Measurements from ENCODE around the gene ERF.

- TF ChIP-seq EZH2 (IDR thresholded peaks at IDR 0.05; ENCODE audit: borderline replicate concordance, control insufficient read depth, low read depth, low read length) (no peak), ATF3 (IDR thresholded peaks at IDR 0.05; ENCODE audit: borderline replicate concordance, extremely low read depth, low read depth, low read length) (no peak), MXI1 (IDR thresholded peaks at IDR 0.05; ENCODE audit: low read depth, low read length) (no peak), CTCF (IDR thresholded peaks at IDR 0.05 in 2 of 3, conservative IDR thresholded peaks at IDR 0.05 in 1 of 3; ENCODE audit: control insufficient read depth in 2 of 3, extremely low read depth in 1 of 3, insufficient read depth in 1 of 3, low read depth in 3 of 3, low read length in 3 of 3) (no peak), ASH2L (IDR thresholded peaks at IDR 0.05; ENCODE audit: borderline replicate concordance, low read depth) (no peak), ZNF592 (IDR thresholded peaks at IDR 0.05) (no peak), FOXK2 (IDR thresholded peaks at IDR 0.05) (no peak), KAT2A (conservative IDR thresholded peaks at IDR 0.05; ENCODE audit: control insufficient read depth, low read depth, low read length) (no peak), SP1 (IDR thresholded peaks at IDR 0.05; ENCODE audit: low read depth, low read length) (no peak)
These were observed 34.1 kb upstream of the ERF start for GRCh38 chr19:42288881-42289555.
